CD4-positive, CD25-positive, alpha-beta regulatory T cell (primary cell): Measurements from ENCODE around the gene ATXN1. TPM values are rescaled to one million over a fixed set of nuclear protein-coding genes. Genes with fewer than 3 reads are reported as not detected.
A peak's percentile ranks its signal among the peaks of the same experiment; 100 is the strongest.

Experiments used
- ATAC-seq, 2 donors: fragments of 150-1000 bp; cut with Tn5 transposase; one replicate each; pipeline ENCODE4 v1.10.0; 2021; ENCODE audit warnings: low read depth in 2 of 2, moderate number of reproducible peaks in 2 of 2, moderate library complexity in 1 of 2
- DNase-seq, 3 donors: peaks; one replicate each; pipeline versions ENCODE4 v3.0.0 to v3.0.0-alpha.2; 2012 to 2022; ENCODE audit warnings: mixed read lengths in 1 of 3
- H3K27ac ChIP-seq: one replicate; pipeline ENCODE4 v1.7.0; 2013; ENCODE audit warnings: mild to moderate bottlenecking, low read length; ENCODE audit not compliant: insufficient read depth, poor library complexity, severe bottlenecking
- H3K27me3 ChIP-seq: one replicate; pipeline ENCODE4 v1.7.0; 2013; ENCODE audit warnings: low read length; ENCODE audit not compliant: control insufficient read depth, insufficient read depth
- H3K36me3 ChIP-seq: one replicate; pipeline ENCODE4 v1.7.0; 2013; ENCODE audit warnings: mild to moderate bottlenecking, low read length, moderate library complexity; ENCODE audit not compliant: control insufficient read depth, insufficient read depth
- H3K4me1 ChIP-seq: 2 replicates; pipeline ENCODE4 v1.7.0; 2013; ENCODE audit warnings: mild to moderate bottlenecking, low read length; ENCODE audit not compliant: insufficient read depth, control insufficient read depth, poor library complexity, severe bottlenecking
- H3K4me3 ChIP-seq: one replicate; pipeline ENCODE4 v1.7.0; 2013; ENCODE audit warnings: low read depth, mild to moderate bottlenecking, low read length, moderate library complexity
- H3K9me3 ChIP-seq, 2 experiments: 1 replicate in 1 of 2; 2 replicates in 1 of 2; pipeline ENCODE4 v1.7.0; 2013; ENCODE audit warnings: low read length in 2 of 2, mild to moderate bottlenecking in 1 of 2, moderate library complexity in 1 of 2; ENCODE audit not compliant: control insufficient read depth in 2 of 2
- H3K27ac Mint-ChIP-seq, 3 donors: one replicate each; pipeline ENCODE4 v1.8.0; 2020 to 2022; ENCODE audit warnings: mild to moderate bottlenecking in 3 of 3, mixed read lengths in 3 of 3, moderate library complexity in 2 of 3
- H3K27me3 Mint-ChIP-seq: one replicate; pipeline ENCODE4 v1.8.0; 2022; ENCODE audit warnings: mild to moderate bottlenecking, mixed read lengths
- H3K36me3 Mint-ChIP-seq: one replicate; pipeline ENCODE4 v1.8.0; 2020; ENCODE audit warnings: mixed read lengths
- H3K4me1 Mint-ChIP-seq, 4 donors: one replicate each; pipeline ENCODE4 v1.8.0; 2020 to 2022; ENCODE audit warnings: mixed read lengths in 4 of 4, mild to moderate bottlenecking in 1 of 4
- H3K4me3 Mint-ChIP-seq, 4 donors: one replicate each; pipeline ENCODE4 v1.8.0; 2020 to 2022; ENCODE audit warnings: mild to moderate bottlenecking in 4 of 4, mixed read lengths in 4 of 4, moderate library complexity in 3 of 4
- H3K9me3 Mint-ChIP-seq, 7 donors: one replicate each; pipeline ENCODE4 v1.8.0; 2020 to 2022; ENCODE audit warnings: mixed read lengths in 7 of 7, mild to moderate bottlenecking in 3 of 7, moderate library complexity in 2 of 7
- polyA plus RNA-seq, 4 donors: library from polyadenylated mRNA; unstranded; fragments of 300-500 nt; fragmentation: Illumina TruSeq; gene quantifications; one replicate each; pipeline ENCODE4 v1.2.3, GENCODE V29; 2021
- total RNA-seq: library from RNA; stranded (reverse); gene quantifications from one replicate; pipeline ENCODE4 v1.2.3, GENCODE V29; 2022

The ATXN1 gene
- total and polyA plus RNA-seq, 5 donors from 2014 or later, result 15.8 to 191 (median 19.2) TPM

DNA sequence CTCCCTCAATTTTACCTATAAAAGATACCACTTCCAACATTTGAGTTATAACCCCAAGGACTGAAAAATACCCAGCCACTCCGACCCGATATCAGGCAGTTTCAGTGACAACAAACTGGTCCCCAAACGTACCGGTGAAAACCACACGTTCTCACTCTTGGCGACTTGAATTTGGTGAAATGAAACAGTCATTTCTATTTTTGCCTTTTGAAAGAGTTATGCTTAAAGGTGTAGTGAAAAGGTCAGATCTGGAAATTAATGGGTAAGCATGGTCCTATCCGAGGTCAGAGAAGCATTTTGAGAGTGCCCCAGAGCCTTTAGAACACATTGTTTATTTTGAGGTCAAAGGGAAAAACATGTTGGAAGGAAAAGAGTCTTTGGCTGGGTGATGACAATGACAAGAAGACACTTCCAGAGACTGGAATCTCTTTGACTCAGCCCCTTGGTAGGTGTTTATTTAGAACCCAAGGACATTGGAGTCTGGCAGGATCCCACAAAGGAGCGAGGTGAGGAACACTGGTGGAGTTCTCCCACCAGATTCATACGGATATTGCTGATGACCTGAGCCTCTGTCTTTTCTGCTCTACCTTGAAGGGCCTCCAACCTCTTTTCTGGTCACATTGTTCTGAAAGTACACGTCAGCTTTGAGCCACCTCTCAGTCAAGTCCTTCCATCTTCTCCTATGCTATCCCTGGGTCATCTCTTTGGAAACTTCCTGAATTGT, 287.9 kb downstream of the ATXN1 start:
- Histone ChIP-seq H3K4me1 (peaks cover 72% of the 10 kb centered on the region), H3K27me3 (no peaks in the 10 kb centered on the region), H3K4me3 (peak overlapping the region; percentile 69), H3K27ac (peak overlapping the region; percentile 90), H3K9me3 (no peaks in the 10 kb centered on the region), H3K36me3 (peaks cover 3% of the 10 kb centered on the region)
- Mint-ChIP-seq H3K27me3 (no peaks in the 10 kb centered on the region), H3K4me3 (peak overlapping the region; percentile 56 to 73 (median 62)), H3K27ac (peak overlapping the region; percentile 88 to 96 (median 91)), H3K9me3 (no peaks in the 10 kb centered on the region), H3K4me1 (peaks cover 48 to 96% (median 73%) of the 10 kb centered on the region in 4 donors), H3K36me3 (peaks cover 14% of the 10 kb centered on the region)
- DNase-seq (peak in 1 of 3 donors; percentile 72), ATAC-seq (no peak)

- peaks cover 63% of the 10 kb centered on the region for H3K4me1 ChIP-seq
- peak overlapping the region in 3 of 4 donors; percentile 9 to 73 (median 56) for H3K4me3 Mint-ChIP-seq
- H3K27me3 ChIP-seq, result no peaks in the 10 kb centered on the region
- DNase-seq, result no peak
- ATAC-seq, result no peak
- H3K9me3 ChIP-seq, result no peaks in the 10 kb centered on the region
- H3K9me3 Mint-ChIP-seq, result no peaks in the 10 kb centered on the region
- H3K36me3 ChIP-seq, result peaks cover 3% of the 10 kb centered on the region
- peak overlapping the region; percentile 88 to 96 (median 91) for H3K27ac Mint-ChIP-seq
- H3K27me3 Mint-ChIP-seq, result no peaks in the 10 kb centered on the region
- peak overlapping the region; percentile 90 for H3K27ac ChIP-seq
- peak overlapping the region; percentile 69 for H3K4me3 ChIP-seq
- peaks cover 8% of the 10 kb centered on the region for H3K36me3 Mint-ChIP-seq
- peaks cover 48 to 93% (median 70%) of the 10 kb centered on the region in 4 donors for H3K4me1 Mint-ChIP-seq
Measured at GRCh38 chr6:16472349-16473069, 288.8 kb downstream of the ATXN1 start.

DNA sequence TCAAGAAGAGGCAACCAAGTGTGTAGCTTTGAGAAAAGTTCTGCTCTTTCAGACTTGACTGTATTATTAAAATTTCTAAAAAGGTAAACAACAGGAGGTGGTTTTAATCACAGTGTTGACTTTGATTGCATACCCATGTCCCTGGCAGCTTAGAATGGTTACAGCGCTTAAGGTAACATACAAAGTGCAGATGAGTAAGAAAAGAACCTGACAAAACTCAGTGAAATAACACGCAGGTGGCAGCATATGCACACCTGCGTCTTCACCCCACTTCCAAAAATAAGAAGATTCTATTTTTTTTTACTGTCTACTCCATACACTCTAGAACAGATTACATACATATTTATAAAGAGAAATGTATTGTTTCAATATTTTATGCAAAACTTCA, 289.4 kb downstream of the ATXN1 start:
- DNase-seq (peak in 1 of 3 donors; percentile 55), ATAC-seq (peak; percentile 39 to 55)
- H3K9me3 Mint-ChIP-seq, result no peaks in the 10 kb centered on the region
- H3K27ac Mint-ChIP-seq, result peak overlapping the region; percentile 85 to 93 (median 91)
- H3K9me3 ChIP-seq, result no peaks in the 10 kb centered on the region
- H3K4me1 Mint-ChIP-seq, result peaks cover 54 to 93% (median 70%) of the 10 kb centered on the region in 4 donors
- peak overlapping the region in 3 of 4 donors; percentile 13 to 62 (median 18) for H3K4me3 Mint-ChIP-seq
- H3K36me3 ChIP-seq, result peaks cover 4% of the 10 kb centered on the region
- H3K4me1 ChIP-seq, result peaks cover 60% of the 10 kb centered on the region
- peak overlapping the region; percentile 69 for H3K4me3 ChIP-seq
- no peaks in the 10 kb centered on the region for H3K27me3 Mint-ChIP-seq
- peak overlapping the region; percentile 90 for H3K27ac ChIP-seq
- peaks cover 6% of the 10 kb centered on the region for H3K36me3 Mint-ChIP-seq
- no peaks in the 10 kb centered on the region for H3K27me3 ChIP-seq

DNA sequence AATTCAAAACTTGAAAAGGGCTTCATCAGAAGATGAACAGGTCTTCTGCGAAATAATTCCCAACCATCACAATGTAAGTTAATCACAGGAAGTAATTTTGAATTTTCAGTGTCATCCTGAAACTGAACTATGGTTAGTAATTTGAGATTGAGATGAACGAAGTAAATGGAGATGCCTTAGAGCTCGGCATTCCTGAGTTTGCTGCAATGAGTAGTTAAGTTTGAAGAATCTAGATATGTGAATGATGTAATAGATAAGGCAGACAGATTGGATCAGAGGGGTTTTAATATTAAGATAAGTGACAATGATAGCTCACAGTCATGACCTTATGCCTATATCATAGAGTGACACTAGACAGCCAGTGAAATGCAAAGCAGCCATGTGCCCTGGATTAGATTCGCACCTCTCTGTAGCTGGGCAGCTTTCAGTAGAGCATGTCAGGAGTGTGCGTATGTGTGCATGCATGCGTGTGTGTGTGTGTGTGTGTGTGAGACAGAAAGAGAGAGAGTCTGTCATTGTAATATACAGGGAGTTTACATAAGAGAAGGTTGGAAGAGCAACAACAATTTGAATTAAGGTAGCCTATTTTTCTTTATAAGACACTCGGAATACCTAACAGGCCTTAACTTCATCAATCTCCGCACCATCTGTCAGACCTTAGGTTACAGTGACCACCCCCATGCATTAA, 289.9 kb downstream of the ATXN1 start:
- peak overlapping the region in 3 of 4 donors; percentile 13 to 62 (median 18) for H3K4me3 Mint-ChIP-seq
- DNase-seq (peak in 1 of 3 donors; percentile 43), ATAC-seq (no peak)
- peaks cover 59% of the 10 kb centered on the region for H3K4me1 ChIP-seq
- H3K27me3 Mint-ChIP-seq, result no peaks in the 10 kb centered on the region
- H3K27ac ChIP-seq, result peak overlapping the region; percentile 90
- H3K4me1 Mint-ChIP-seq, result peaks cover 57 to 91% (median 68%) of the 10 kb centered on the region in 4 donors
- H3K9me3 Mint-ChIP-seq, result no peaks in the 10 kb centered on the region
- H3K36me3 Mint-ChIP-seq, result peaks cover 6% of the 10 kb centered on the region
- H3K36me3 ChIP-seq, result peaks cover 5% of the 10 kb centered on the region
- peak overlapping the region; percentile 69 for H3K4me3 ChIP-seq
- peak overlapping the region; percentile 85 to 93 (median 91) for H3K27ac Mint-ChIP-seq
- no peaks in the 10 kb centered on the region for H3K27me3 ChIP-seq
- H3K9me3 ChIP-seq, result no peaks in the 10 kb centered on the region

DNA sequence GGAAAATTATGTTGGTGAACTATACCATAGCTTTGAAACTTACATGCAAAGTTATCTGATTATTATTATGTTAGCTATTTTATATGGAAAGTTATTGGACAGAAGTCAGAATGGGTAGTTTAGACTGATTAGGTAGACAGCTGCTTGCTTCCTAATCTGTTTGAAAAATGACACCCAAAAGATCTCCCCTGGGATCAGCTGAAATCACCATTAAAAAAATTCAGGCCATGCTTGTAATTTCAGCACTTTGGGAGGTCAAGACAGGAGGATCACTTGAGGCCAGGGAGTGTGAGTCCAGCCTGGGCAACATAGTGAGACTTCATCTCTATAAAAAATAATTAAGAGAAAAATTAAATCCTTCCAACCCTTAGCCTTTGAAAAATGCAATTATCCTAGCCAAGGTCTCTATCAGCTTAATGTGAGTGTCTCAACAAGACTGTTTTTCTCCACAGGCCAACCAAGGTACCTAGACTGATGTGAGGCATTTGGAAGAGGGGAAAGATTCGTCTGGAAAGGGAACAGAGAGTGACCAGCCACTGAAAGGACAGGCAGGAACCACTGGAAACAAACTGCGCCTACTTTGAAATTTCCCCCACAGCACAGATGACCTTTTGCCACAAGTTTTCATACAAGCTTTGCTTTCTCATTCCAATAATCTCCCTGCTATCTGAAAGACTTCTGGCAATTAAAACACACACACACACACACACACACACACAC, 290.6 kb downstream of the ATXN1 start:
- no peak overlapping the region for H3K27ac ChIP-seq

DNA sequence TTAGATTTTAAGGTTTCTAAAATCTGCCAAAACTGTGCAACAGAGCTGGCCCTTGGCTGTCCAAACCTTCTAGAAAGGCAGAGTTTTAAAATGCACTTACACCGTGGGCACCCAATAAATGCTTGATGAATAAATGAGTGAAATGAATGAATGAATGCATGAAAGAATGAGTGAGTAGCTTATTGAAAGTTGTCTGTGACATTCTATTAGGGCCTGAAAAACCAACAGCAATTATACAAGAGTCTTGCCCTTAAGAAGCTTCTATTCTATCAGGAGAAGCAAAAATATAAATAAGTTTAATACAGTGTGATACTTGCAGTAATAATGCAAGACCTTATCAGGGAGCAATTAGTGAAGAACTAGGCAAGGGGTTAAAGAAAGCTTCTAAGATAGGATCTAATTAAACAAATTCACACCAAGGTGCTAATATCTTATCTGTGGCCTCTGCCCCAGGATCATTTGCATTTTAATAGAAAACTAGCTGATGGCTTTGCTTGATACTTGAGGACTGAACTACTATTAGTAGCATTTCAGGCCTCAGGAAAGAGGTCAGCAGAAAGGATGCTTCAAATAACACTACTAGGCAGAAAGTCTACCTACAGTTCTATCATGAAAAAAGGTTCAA, 292.2 kb downstream of the ATXN1 start:
- Mint-ChIP-seq H3K36me3 (peaks cover 22% of the 10 kb centered on the region), H3K9me3 (no peaks in the 10 kb centered on the region), H3K27me3 (no peaks in the 10 kb centered on the region), H3K4me1 (peaks cover 55 to 86% (median 65%) of the 10 kb centered on the region in 4 donors), H3K27ac (peak overlapping the region in 2 of 3 donors; percentile 39 to 65), H3K4me3 (peak overlapping the region in 2 of 4 donors; percentile 16 to 58)
- Histone ChIP-seq H3K4me3 (no peak overlapping the region), H3K27ac (no peak overlapping the region), H3K36me3 (peaks cover 5% of the 10 kb centered on the region), H3K4me1 (peaks cover 43% of the 10 kb centered on the region), H3K27me3 (no peaks in the 10 kb centered on the region), H3K9me3 (no peaks in the 10 kb centered on the region)
- no peak for ATAC-seq
- no peak for DNase-seq

More for the DNA sequence above, 290.6 kb downstream of the ATXN1 start:
- no peaks in the 10 kb centered on the region for H3K27me3 ChIP-seq
- no peak for DNase-seq
- no peak for ATAC-seq
- peaks cover 55 to 89% (median 66%) of the 10 kb centered on the region in 4 donors for H3K4me1 Mint-ChIP-seq
- H3K36me3 ChIP-seq, result peaks cover 5% of the 10 kb centered on the region
- peaks cover 7% of the 10 kb centered on the region for H3K36me3 Mint-ChIP-seq
- peak overlapping the region; percentile 69 for H3K4me3 ChIP-seq
- peaks cover 58% of the 10 kb centered on the region for H3K4me1 ChIP-seq
- H3K27me3 Mint-ChIP-seq, result no peaks in the 10 kb centered on the region
- peak overlapping the region in 2 of 4 donors; percentile 4 to 62 for H3K4me3 Mint-ChIP-seq
- no peaks in the 10 kb centered on the region for H3K9me3 Mint-ChIP-seq
- H3K27ac Mint-ChIP-seq, result peak overlapping the region; percentile 85 to 93 (median 91)
- H3K9me3 ChIP-seq, result no peaks in the 10 kb centered on the region
